B cell (primary cell): ENCODE data around the gene CFH. TPM values are rescaled to one million over a fixed set of nuclear protein-coding genes. Genes with fewer than 3 reads are reported as not detected.

Experiments
- ATAC-seq: fragments of 200-7000 bp; cut with Tn5 transposase; one replicate; pipeline ENCODE4 v1.10.0; 2021; ENCODE audit warnings: low read depth, mild to moderate bottlenecking, moderate number of reproducible peaks, moderate library complexity
- CTCF ChIA-PET: fragments of 350-600 bp; sonication (Branson Sonifier 250); formaldehyde crosslinking; loops from one replicate; lab custom pipeline; 2021; ENCODE audit warnings: antibody characterized with exemption, inconsistent platforms; lab: Charles Lee
- POLR2A ChIA-PET: fragments of 350-600 bp; sonication (Branson Sonifier 250); formaldehyde crosslinking; loops from one replicate; lab custom pipeline; 2021; ENCODE audit warnings: antibody characterized with exemption; lab: Charles Lee
- DNase-seq: peaks from one replicate; pipeline ENCODE4 v3.0.0; 2013
- H2AFZ ChIP-seq: 2 replicates; pipeline ENCODE4 v1.6.1; 2012; ENCODE audit warnings: mild to moderate bottlenecking, low read depth, low read length; ENCODE audit not compliant: insufficient read depth, poor library complexity, severe bottlenecking
- H3K27ac ChIP-seq, 2 donors: 1 replicate in 1 of 2; 2 replicates in 1 of 2; pipeline ENCODE4 v1.5.1; 2012 to 2013; ENCODE audit warnings: low read length in 2 of 2, mild to moderate bottlenecking in 2 of 2, moderate library complexity in 1 of 2
- H3K27me3 ChIP-seq, 4 experiments: fragments of 200-600 bp in 1 of 4; sonication (generic) in 1 of 4; replicated peaks in 1 of 4; 1 replicate in 2 of 4; 2 replicates in 2 of 4; pipeline versions ENCODE4 v1.6.1 to v1.7.0; 2013 to 2016; ENCODE audit warnings: low read length in 3 of 4, mild to moderate bottlenecking in 2 of 4, mixed read lengths in 1 of 4, moderate library complexity in 1 of 4; ENCODE audit not compliant: insufficient read depth in 4 of 4, control insufficient read depth in 3 of 4; ENCODE audit errors: control extremely low read depth in 1 of 4
- H3K36me3 ChIP-seq, 2 experiments: replicated peaks in 1 of 2; 1 replicate in 1 of 2; 2 replicates in 1 of 2; pipeline versions ENCODE4 v1.6.1 to v1.7.1; 2013; ENCODE audit warnings: low read length in 1 of 2; ENCODE audit not compliant: insufficient read depth in 2 of 2, control insufficient read depth in 1 of 2; ENCODE audit errors: control extremely low read depth in 1 of 2, extremely low read depth in 1 of 2
- H3K4me1 ChIP-seq, 2 donors: fragments of 200-600 bp in 1 of 2; sonication (generic) in 1 of 2; 1 replicate in 1 of 2; 2 replicates in 1 of 2; pipeline versions ENCODE4 v1.5.1 to v1.6.1; 2013 to 2017; ENCODE audit warnings: low read length in 2 of 2; ENCODE audit not compliant: control insufficient read depth in 2 of 2, insufficient read depth in 2 of 2
- H3K4me2 ChIP-seq: replicated peaks from 2 replicates; pipeline ENCODE3; 2012; ENCODE audit warnings: mild to moderate bottlenecking, low read depth, low read length; ENCODE audit not compliant: poor library complexity, severe bottlenecking
- H3K4me3 ChIP-seq, 5 experiments: fragments of 200-600 bp in 1 of 5; sonication (generic) in 1 of 5; 1 replicate in 3 of 5; 2 replicates in 2 of 5; pipeline versions ENCODE4 v1.5.1 to v1.7.0; 2011 to 2016; ENCODE audit warnings: low read length in 4 of 5, mild to moderate bottlenecking in 4 of 5, low read depth in 2 of 5, control low read depth in 1 of 5, moderate library complexity in 1 of 5; ENCODE audit not compliant: insufficient read depth in 1 of 5; ENCODE audit errors: control extremely low read depth in 1 of 5, extremely low read depth in 1 of 5
- H3K79me2 ChIP-seq: fragments of 200-600 bp; sonication (generic); one replicate; pipeline ENCODE4 v1.6.0; 2016; ENCODE audit warnings: low read length; ENCODE audit not compliant: control insufficient read depth, insufficient read depth
- H3K9ac ChIP-seq: fragments of 200-600 bp; sonication (generic); 2 replicates; pipeline ENCODE4 v1.6.1; 2017; ENCODE audit warnings: mild to moderate bottlenecking, low read length, moderate library complexity
- H3K9me3 ChIP-seq, 3 donors: one replicate each; pipeline versions ENCODE4 v1.6.1 to v1.7.1; 2013; ENCODE audit warnings: low read length in 2 of 3; ENCODE audit not compliant: control insufficient read depth in 2 of 3, insufficient read depth in 1 of 3; ENCODE audit errors: control extremely low read depth in 1 of 3
- H4K20me1 ChIP-seq: 2 replicates; pipeline ENCODE4 v1.6.0; 2012; ENCODE audit warnings: mild to moderate bottlenecking, low read length; ENCODE audit not compliant: insufficient read depth, control insufficient read depth, poor library complexity, severe bottlenecking
- H3K27ac Mint-ChIP-seq: one replicate; pipeline ENCODE4 v1.8.0; 2021; ENCODE audit warnings: mixed read lengths
- H3K27me3 Mint-ChIP-seq: one replicate; pipeline ENCODE4 v1.8.0; 2021; ENCODE audit warnings: mixed read lengths
- H3K4me1 Mint-ChIP-seq: one replicate; pipeline ENCODE4 v1.8.0; 2021; ENCODE audit warnings: mixed read lengths
- H3K4me3 Mint-ChIP-seq: one replicate; pipeline ENCODE4 v1.8.0; 2021; ENCODE audit warnings: mixed read lengths
- H3K9me3 Mint-ChIP-seq: one replicate; pipeline ENCODE4 v1.8.0; 2022; ENCODE audit warnings: mixed read lengths; ENCODE audit not compliant: insufficient read depth
- EZH2 ChIP-seq: IDR thresholded peaks from 2 replicates; pipeline ENCODE4 v1.6.1; 2012; ENCODE audit warnings: borderline replicate concordance, low read depth, mild to moderate bottlenecking, moderate library complexity, low read length; ENCODE audit not compliant: insufficient read depth, poor library complexity, severe bottlenecking
- WGBS: methylation state at CpG from one replicate; pipeline ENCODE4 v1.1.5; 2013; ENCODE audit warnings: missing lambda C conversion rate; ENCODE audit not compliant: insufficient coverage; 5-methylcytosine and 5-hydroxymethylcytosine counted together
- intact Hi-C: fragments of 100-400 bp; cut with micrococcal nuclease; formaldehyde crosslinking; loops from one replicate; pipeline ENCODE4 v1.10.0; 2022
- polyA plus RNA-seq: library from polyadenylated mRNA; depleted of rRNA; stranded (reverse); fragments of >200 nt; gene quantifications from 2 replicates; pipeline ENCODE4 v1.2.3, GENCODE V29; 2012
- total RNA-seq, 2 donors: library from RNA; stranded (reverse); fragments of 120-200 nt in 1 of 2; gene quantifications; 1 replicate in 1 of 2; 2 replicates in 1 of 2; pipeline versions ENCODE4 v1.2.3 to v1.2.4, GENCODE V29; 2013 to 2022
- TF ChIP-seq, protein P1 (sequence below): fragments of 200-600 bp; IDR thresholded peaks from one replicate; pipeline ENCODE4 v1.8.0; 2022; ENCODE audit warnings: antibody characterized with exemption, mild to moderate bottlenecking

CFH gene
- total and polyA plus RNA-seq, 2 donors (not counting 1 experiment from before 2014, with no cell fraction given), result not detected

GRCh38 chr1:196650403-196650802, 1.4 kb upstream of the CFH start:
- Histone ChIP-seq H3K27ac (no peak overlapping the region), H3K4me3 (no peak overlapping the region), H4K20me1 (no peaks in the 10 kb centered on the region), H3K4me1 (no peaks in the 10 kb centered on the region), H3K4me2 (no peak overlapping the region), H3K36me3 (no peaks in the 10 kb centered on the region), H3K9me3 (no peaks in the 10 kb centered on the region), H3K27me3 (no peaks in the 10 kb centered on the region), H3K79me2 (no peaks in the 10 kb centered on the region), H2AFZ (no peak overlapping the region), H3K9ac (no peak overlapping the region)
- no peaks in the 10 kb centered on the region for H3K27me3 Mint-ChIP-seq
- no peak overlapping the region for H3K27ac Mint-ChIP-seq
- no peak overlapping the region for H3K4me3 Mint-ChIP-seq
- no peaks in the 10 kb centered on the region for H3K9me3 Mint-ChIP-seq
- ATAC-seq (no peak), DNase-seq (no peak)
- POLR2A ChIA-PET, result no interaction called here
- WGBS, result 93% methylated on average over 8 of the region's 12 CpGs
- intact Hi-C loops, result no loop called here
- CTCF ChIA-PET, result interaction anchor here (0.9 kb wide), 1 partner anchor 10 kb away, joined by 3 read pairs; no protein-coding TSS in a partner anchor
- no peak for TF ChIP-seq EZH2
- TF ChIP-seq, protein P1, sequence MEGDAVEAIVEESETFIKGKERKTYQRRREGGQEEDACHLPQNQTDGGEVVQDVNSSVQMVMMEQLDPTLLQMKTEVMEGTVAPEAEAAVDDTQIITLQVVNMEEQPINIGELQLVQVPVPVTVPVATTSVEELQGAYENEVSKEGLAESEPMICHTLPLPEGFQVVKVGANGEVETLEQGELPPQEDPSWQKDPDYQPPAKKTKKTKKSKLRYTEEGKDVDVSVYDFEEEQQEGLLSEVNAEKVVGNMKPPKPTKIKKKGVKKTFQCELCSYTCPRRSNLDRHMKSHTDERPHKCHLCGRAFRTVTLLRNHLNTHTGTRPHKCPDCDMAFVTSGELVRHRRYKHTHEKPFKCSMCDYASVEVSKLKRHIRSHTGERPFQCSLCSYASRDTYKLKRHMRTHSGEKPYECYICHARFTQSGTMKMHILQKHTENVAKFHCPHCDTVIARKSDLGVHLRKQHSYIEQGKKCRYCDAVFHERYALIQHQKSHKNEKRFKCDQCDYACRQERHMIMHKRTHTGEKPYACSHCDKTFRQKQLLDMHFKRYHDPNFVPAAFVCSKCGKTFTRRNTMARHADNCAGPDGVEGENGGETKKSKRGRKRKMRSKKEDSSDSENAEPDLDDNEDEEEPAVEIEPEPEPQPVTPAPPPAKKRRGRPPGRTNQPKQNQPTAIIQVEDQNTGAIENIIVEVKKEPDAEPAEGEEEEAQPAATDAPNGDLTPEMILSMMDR, result no peak
- no peaks in the 10 kb centered on the region for H3K4me1 Mint-ChIP-seq

DNA sequence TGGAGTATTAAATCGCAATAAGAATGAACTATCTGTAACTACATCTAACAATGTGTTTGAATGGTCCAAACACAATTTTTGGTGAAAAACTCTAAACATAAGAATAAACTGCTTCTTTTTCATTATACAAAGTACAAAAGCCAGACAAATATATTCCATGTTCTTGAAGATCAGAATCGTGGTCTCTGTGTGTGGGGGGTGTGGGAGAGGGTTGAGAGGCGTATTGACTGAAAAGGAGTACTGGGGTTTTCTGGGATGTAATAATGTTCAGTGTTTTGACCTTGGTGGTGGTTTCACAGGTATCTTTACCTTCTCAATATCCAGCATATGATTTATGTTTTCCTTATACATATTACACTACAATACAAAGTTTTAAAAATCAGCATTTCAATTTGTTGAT, 764 bp upstream of the CFH start:
- CTCF ChIA-PET, result interaction anchor here (0.9 kb wide), 1 partner anchor 10 kb away, joined by 3 read pairs; no protein-coding TSS in a partner anchor
- H4K20me1 ChIP-seq, result no peaks in the 10 kb centered on the region
- H3K27ac ChIP-seq, result no peak overlapping the region
- no peak overlapping the region for H3K27ac Mint-ChIP-seq
- no peak overlapping the region for H3K4me2 ChIP-seq
- H2AFZ ChIP-seq, result no peak overlapping the region
- DNase-seq, result no peak
- no CpG with 5 or more reads among the region's 3 CpGs for WGBS
- intact Hi-C loops, result no loop called here
- TF ChIP-seq, protein P1, result no peak
- TF ChIP-seq EZH2, result no peak
- no peaks in the 10 kb centered on the region for H3K4me1 Mint-ChIP-seq
- H3K9ac ChIP-seq, result no peak overlapping the region
- no peaks in the 10 kb centered on the region for H3K9me3 Mint-ChIP-seq
- H3K9me3 ChIP-seq, result no peaks in the 10 kb centered on the region
- no peaks in the 10 kb centered on the region for H3K79me2 ChIP-seq
- no peaks in the 10 kb centered on the region for H3K36me3 ChIP-seq
- H3K27me3 ChIP-seq, result no peaks in the 10 kb centered on the region
- H3K4me3 ChIP-seq, result no peak overlapping the region
- H3K4me3 Mint-ChIP-seq, result no peak overlapping the region
- H3K27me3 Mint-ChIP-seq, result no peaks in the 10 kb centered on the region
- no peaks in the 10 kb centered on the region for H3K4me1 ChIP-seq
- POLR2A ChIA-PET, result no interaction called here
- no peak for ATAC-seq
